ENCODE results near the gene MTMR11. TPM values are rescaled to one million over a fixed set of nuclear protein-coding genes. Genes with fewer than 3 reads are reported as not detected.

Gene MTMR11
- total and polyA plus RNA-seq, 9 of the 15 experiments (the other 6 are each of a cell fraction or from before 2014, with no cell fraction given) = 0.09 to 1.6 (median 0.51) TPM

DNA sequence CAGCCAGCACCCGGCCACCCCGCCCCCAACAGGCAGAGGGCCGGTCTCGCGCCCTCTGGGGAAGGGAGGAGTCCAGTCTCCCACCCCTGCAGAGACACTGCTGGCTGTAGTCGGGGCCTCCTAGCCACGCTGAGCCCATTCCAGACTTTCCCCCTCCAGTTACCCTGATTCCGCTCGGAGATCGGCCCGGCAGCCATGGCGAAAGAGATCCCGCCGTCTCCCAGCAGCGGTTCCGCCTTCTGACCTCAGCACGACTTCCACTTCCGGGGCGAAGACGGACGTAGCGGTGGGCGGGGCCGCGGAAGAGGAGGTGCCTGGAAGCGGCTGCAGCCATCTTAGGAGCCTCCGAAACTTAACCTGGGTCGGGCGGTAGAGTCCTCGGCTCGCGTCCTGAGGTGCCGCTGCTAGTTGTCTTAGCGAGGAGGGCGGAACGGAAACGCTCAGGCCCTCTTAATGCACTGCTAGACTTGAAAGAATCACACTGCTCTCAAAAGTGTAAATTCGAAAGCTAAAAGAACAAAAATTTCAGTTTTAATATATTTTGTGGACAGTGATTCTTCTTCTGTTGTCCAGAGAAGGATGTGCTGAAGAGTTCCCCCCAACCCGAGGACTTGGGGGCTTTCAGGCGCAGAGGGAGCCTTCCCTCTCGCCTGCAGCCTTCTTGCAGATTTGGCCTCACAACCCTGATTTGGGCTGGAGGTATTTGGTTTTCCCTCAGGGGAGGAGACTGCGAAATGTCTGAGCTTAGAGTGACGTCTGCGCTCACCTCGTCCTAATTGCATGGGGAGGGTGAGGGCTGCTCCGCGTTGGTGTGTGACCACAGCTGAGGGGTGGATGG, 8.9 kb downstream of the MTMR11 start, which contains the start of gene SF3B4 (continued):
- peak; percentile 64 for TF ChIP-seq JUND (IDR thresholded peaks at IDR 0.05; ENCODE audit: borderline replicate concordance, low read depth, low read length)
- TF ChIP-seq JUND (tag; IDR thresholded peaks at IDR 0.05; ENCODE audit: borderline replicate concordance, low read depth, low read length) = no peak; the same call in 2 of the 3 replicates
- no peak for TF ChIP-seq KAT2B (IDR thresholded peaks at IDR 0.05; ENCODE audit: low read depth, low read length)
- no peak for TF ChIP-seq ZNF124 (CRISPR knock-in tag; IDR thresholded peaks at IDR 0.05)
- TF ChIP-seq ZNF232 (CRISPR knock-in tag; IDR thresholded peaks at IDR 0.05) = 0 out of 2 replicates have a peak, but pooled peaks have one; percentile 58
- TF ChIP-seq ATF1 (CRISPR knock-in tag; IDR thresholded peaks at IDR 0.05) = no peak
- TF ChIP-seq ATF1 (tag; IDR thresholded peaks at IDR 0.05) = peak; percentile 95
- TF ChIP-seq AFF4 (CRISPR knock-in tag; IDR thresholded peaks at IDR 0.05) = peak; percentile 50
- TF ChIP-seq KDM2B (CRISPR knock-in tag; IDR thresholded peaks at IDR 0.05) = no peak
- peak; percentile 97 for TF ChIP-seq NFRKB (IDR thresholded peaks at IDR 0.05; ENCODE audit: low read depth)
- TF ChIP-seq PHF8 (IDR thresholded peaks at IDR 0.05; ENCODE audit: borderline replicate concordance, low read length) = peak; percentile 90; the same call in 1 of the 2 replicates
- TF ChIP-seq ZNF586 (CRISPR knock-in tag; conservative IDR thresholded peaks at IDR 0.05) = no peak
- TF ChIP-seq MNT (conservative IDR thresholded peaks at IDR 0.05) = peak; percentile 44 to 81
- no peak for TF ChIP-seq ZNF311 (CRISPR knock-in tag; IDR thresholded peaks at IDR 0.05)
- TF ChIP-seq, protein P1, sequence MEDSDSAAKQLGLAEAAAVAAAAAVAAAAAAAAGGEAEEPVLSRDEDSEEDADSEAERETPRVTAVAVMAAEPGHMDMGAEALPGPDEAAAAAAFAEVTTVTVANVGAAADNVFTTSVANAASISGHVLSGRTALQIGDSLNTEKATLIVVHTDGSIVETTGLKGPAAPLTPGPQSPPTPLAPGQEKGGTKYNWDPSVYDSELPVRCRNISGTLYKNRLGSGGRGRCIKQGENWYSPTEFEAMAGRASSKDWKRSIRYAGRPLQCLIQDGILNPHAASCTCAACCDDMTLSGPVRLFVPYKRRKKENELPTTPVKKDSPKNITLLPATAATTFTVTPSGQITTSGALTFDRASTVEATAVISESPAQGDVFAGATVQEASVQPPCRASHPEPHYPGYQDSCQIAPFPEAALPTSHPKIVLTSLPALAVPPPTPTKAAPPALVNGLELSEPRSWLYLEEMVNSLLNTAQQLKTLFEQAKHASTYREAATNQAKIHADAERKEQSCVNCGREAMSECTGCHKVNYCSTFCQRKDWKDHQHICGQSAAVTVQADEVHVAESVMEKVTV (CRISPR knock-in tag; IDR thresholded peaks at IDR 0.05) = peak; percentile 21; the same call in 1 of the 2 replicates
- no peak for TF ChIP-seq FOXM1 (IDR thresholded peaks at IDR 0.05; ENCODE audit: low read depth)
- TF ChIP-seq FOXM1 (CRISPR knock-in tag; IDR thresholded peaks at IDR 0.05; ENCODE audit: low read depth) = no peak
- peak; percentile 77 for TF ChIP-seq TAF9B (IDR thresholded peaks at IDR 0.05; ENCODE audit: partially characterized antibody)
- TF ChIP-seq FOXA1 (IDR thresholded peaks at IDR 0.05; ENCODE audit: borderline replicate concordance) = no peak
- TF ChIP-seq FUS (optimal IDR thresholded peaks at IDR 0.05; ENCODE audit: low read depth, low read length) = no peak
- TF ChIP-seq SRSF3 (IDR thresholded peaks at IDR 0.05; ENCODE audit: insufficient read depth, low read length) = no peak
- no peak for TF ChIP-seq ZNF134 (CRISPR knock-in tag; conservative IDR thresholded peaks at IDR 0.05)

Data from K562 (cell line).